AML-193 (cell line): Measurements from ENCODE around the gene AREL1.
A peak's percentile ranks its signal among the peaks of the same experiment; 100 is the strongest.

Experiments used
- DNase-seq, 2 experiments: peaks; one replicate each; lab custom pipeline; 2025; lab: John Stamatoyannopoulos, UW

AREL1 gene

DNA sequence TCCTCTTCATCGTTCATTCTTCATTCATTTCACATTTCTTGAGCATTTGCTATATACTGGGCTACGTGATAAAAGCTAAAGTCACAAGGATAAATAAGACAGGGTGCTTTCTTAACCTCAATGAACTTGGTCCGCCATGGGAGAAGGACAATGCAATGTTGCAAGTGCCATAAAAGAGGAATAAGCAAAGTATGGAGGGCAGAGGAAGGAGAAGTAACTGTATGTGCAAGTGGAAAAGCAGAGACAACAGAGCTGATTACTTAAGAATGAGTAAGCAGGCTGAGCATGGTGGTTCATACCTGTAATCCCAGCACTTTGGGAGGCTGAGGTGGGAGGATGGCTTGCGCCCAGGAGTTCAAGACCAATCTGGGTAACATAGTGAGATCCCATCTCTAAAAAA, 14.4 kb downstream of the AREL1 start:
- DNase-seq = peak; percentile 20 to 40

GRCh38 chr14:74697976-74698375, 14.9 kb downstream of the AREL1 start:
- DNase-seq = no peak

GRCh38 chr14:74697543-74697942, 15.3 kb downstream of the AREL1 start:
- no peak for DNase-seq

GRCh38 chr14:74697011-74697410, 15.9 kb downstream of the AREL1 start:
- DNase-seq = no peak

DNA sequence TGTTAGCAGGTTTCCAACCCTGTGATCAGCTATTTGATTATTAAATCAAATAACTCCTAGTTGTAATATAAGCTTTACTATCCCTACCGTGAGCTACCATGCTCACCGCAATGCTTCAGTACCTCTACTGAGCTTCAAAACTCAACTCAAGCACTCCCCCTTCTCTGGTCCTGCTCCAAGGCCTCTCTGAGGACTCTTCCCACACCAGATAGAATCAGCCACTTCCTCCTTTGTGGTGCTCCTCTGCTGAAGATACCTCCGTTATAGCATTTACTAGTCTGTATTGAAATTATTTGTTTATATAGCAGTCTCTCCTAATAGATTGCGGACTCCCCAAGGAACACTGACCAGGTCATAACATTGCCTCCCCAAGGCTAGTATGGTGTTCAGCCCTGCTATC, 17.5 kb downstream of the AREL1 start:
- DNase-seq = no peak

- no peak for DNase-seq
Observed at GRCh38 chr14:74693191-74693590, 19.7 kb downstream of the AREL1 start.

DNA sequence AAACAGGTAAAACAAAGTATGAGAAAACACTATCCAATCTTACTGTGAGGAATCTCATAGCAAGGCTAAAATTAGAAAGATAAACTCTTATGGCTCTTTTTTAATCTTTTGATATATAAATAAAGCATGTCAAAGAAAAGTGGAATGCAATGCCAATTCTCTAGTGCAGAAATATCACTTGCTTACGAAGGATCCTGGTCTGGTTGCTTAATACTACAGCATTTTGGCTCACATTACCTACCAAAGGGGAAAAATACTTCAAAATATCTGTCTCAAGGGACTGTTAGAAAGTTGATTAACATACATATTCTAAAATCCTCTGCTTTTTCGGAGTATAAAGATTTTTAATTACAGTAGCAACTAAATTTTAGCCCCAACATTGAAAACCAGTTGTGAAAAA, 21.4 kb downstream of the AREL1 start:
- no peak for DNase-seq

GRCh38 chr14:74685921-74686678, 26.8 kb downstream of the AREL1 start:
- DNase-seq = no peak

- DNase-seq = no peak
Observed at GRCh38 chr14:74685056-74685455, 27.8 kb downstream of the AREL1 start.

- peak in 1 of 2 experiments; percentile 14 for DNase-seq
Observed at GRCh38 chr14:74684434-74684833, 28.4 kb downstream of the AREL1 start.

GRCh38 chr14:74683406-74683805, 29.5 kb downstream of the AREL1 start:
- DNase-seq = no peak

GRCh38 chr14:74682169-74682952, 30.5 kb downstream of the AREL1 start:
- no peak for DNase-seq

GRCh38 chr14:74675219-74675618, 37.7 kb downstream of the AREL1 start:
- no peak for DNase-seq

GRCh38 chr14:74673768-74674167, 39.1 kb downstream of the AREL1 start:
- no peak for DNase-seq

DNA sequence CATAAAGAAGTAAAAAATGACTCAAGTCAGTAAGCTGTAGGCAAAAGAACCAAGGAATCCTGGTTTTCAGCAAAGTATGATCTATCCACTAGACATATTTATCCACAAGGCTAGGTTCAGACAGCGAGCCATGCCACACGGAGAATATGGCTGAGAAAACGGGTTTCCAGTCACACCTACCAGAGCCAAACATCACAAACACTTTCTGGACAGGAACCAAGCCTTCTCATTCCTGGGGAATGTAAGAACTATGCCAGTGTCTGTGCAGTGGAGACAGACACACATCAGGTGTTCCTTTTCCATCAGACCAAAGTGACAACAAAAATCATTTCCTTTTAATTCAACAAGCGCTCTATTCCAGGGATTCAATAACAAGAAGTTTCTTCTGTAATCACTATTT, 41.1 kb downstream of the AREL1 start:
- no peak for DNase-seq

DNA sequence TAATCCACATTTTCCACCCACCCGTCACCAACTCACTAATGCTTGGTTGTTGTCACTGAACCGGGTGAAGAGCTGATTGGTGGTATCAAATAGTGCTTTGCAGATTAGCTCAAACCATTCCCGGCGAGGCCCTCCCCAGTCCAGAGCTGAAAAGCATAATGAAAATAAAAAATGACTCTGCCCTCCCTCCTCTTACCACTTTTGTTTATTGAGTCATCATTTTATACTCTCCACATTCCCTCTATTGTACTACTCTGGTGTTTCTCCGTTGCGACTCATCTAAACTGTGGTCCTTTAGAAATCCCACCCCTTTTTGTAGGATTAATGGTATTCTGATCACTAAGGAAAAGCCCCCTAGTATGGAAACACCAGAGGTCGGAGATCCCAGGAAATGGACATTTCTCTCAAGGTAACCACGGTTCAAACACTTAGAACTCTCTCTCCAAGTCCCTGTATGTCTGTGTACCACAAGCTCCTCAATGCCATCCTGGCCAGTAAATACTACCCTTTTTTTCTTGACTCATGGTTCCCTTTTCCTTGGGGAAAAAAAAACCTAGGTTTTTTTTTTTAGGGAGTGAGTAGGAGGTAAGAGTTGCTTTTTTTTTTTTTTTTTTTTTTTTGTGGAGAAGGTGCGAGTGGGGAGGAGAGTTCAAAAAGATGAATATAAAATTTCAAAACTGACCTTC, 42.0 kb downstream of the AREL1 start:
- no peak for DNase-seq

- no peak for DNase-seq
Observed at GRCh38 chr14:74669846-74670245, 43.0 kb downstream of the AREL1 start.

- DNase-seq = no peak
Observed at GRCh38 chr14:74669256-74669655, 43.6 kb downstream of the AREL1 start.

DNA sequence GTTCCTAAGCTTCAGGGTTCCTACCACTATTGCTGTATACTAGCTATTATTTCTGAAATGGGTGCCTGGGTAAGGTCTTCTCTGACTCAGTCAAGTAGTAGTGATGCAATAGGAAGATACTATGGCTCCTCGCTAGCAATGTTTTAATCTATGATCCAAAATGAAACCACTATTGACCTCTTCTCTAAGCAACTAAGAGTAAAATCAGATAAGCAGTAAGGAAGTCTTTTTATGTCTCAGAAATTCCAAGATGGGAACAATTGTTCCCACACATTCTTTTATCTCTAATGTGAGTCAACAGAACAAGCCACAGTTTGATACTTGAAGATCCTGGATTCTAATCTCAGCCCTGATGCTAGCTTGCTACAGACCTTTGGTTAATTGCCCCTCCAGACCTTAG, 45.1 kb downstream of the AREL1 start:
- DNase-seq = no peak

DNA sequence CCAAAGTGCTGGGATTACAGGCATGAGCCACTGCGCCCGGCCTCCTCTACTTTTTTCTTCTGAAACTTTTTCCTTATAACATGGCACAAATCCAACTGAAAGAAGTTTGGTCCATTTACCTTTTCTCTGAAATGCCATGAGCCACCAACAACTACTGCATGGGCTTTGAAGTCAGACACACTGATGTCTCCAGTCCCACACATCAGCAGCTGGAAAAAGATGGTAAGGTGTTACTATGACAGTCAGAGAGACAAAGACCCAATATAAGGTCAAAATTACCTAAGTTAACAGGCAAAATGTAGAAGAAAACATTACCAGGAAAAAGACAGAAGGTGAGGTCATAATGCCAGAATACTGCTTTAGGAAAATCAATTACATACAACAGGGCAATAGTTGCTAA, 48.2 kb downstream of the AREL1 start:
- DNase-seq = no peak

- no peak for DNase-seq
Observed at GRCh38 chr14:74663884-74664283, 49.0 kb downstream of the AREL1 start.

DNA sequence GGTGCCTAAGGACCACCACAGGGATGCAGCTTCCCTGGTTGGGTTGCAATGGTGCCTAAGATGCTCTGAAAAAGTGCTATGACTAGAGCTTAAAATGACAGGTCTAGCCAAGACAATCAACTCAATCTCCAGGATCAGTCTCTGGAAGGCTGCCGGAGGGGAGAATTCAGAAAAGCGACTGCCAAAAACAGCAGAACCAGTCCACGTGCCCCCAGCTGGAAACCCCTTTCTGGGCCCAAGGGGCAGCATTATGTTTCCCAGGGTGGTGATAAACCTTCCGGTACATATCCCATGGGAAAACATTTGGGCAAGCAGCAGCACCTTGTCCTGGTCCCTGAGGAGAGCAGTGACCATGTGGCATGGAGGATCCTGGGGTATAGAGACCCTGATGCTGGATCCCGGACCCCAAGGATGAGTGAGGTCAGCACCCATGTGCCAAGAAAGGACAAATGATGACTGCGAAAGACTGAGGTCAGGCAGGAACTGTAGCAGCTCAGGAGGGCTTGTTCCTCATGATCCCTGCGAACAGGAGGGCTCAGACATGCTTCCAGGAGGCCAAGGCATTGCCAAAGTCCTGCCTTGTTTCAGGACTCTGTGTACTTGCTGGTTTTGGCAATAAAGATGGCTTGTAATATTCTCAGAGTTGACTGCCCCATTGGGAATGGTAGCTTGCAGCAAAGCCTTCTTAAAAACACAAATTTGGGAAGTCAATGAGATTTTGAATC, 51.0 kb downstream of the AREL1 start:
- DNase-seq = no peak
